Effector memory CD4-positive, alpha-beta T cell (primary cell): ENCODE results near the gene TRHDE.

Experiments used
- DNase-seq, 3 donors: peaks; one replicate each; pipeline ENCODE4 v3.0.0-alpha.2; 2020
- H3K27ac ChIP-seq: 2 replicates; pipeline ENCODE4 v1.7.0; 2013; ENCODE audit warnings: mild to moderate bottlenecking, low read length, moderate library complexity; ENCODE audit not compliant: insufficient read depth, poor library complexity, severe bottlenecking
- H3K27me3 ChIP-seq: replicated peaks from 2 replicates; pipeline ENCODE4 v1.7.0; 2013; ENCODE audit warnings: mild to moderate bottlenecking, low read length; ENCODE audit not compliant: insufficient read depth, control insufficient read depth, poor library complexity, severe bottlenecking
- H3K36me3 ChIP-seq: 2 replicates; pipeline ENCODE4 v1.7.0; 2013; ENCODE audit warnings: mild to moderate bottlenecking, low read length, moderate library complexity; ENCODE audit not compliant: control insufficient read depth, insufficient read depth
- H3K4me1 ChIP-seq: 2 replicates; pipeline ENCODE4 v1.7.0; 2013; ENCODE audit warnings: low read length, mild to moderate bottlenecking; ENCODE audit not compliant: control insufficient read depth, insufficient read depth, poor library complexity, severe bottlenecking
- H3K4me3 ChIP-seq: 2 replicates; pipeline ENCODE4 v1.7.0; 2013; ENCODE audit warnings: low read length, low read depth, mild to moderate bottlenecking; ENCODE audit not compliant: insufficient read depth, poor library complexity, severe bottlenecking
- H3K9me3 ChIP-seq: 2 replicates; pipeline ENCODE4 v1.7.0; 2013; ENCODE audit warnings: mild to moderate bottlenecking, low read length, moderate library complexity; ENCODE audit not compliant: control insufficient read depth

The TRHDE gene

DNA sequence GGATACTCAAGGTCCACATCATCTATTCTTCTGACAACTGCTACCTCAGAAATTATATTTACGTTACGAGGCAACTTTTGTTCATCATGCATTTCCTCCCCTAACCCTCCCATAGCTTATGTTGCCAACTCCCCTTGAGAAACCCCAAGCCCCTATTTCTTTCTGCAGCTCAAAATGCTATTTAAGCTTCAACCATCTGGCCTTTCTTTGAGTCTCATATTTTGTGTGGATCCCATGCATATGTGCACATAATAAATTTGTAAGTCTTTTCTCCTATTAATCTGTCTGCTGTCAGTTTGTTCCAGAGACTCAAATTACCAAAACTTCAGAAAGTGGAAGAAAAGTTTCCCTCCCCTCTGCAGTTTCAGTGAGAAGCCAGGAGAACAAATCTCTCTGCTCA lies 444.1 kb downstream of the TRHDE start:
- Histone ChIP-seq H3K4me1 (no peaks in the 10 kb centered on the region), H3K9me3 (no peaks in the 10 kb centered on the region), H3K4me3 (no peak overlapping the region), H3K27me3 (no peaks in the 10 kb centered on the region), H3K36me3 (no peaks in the 10 kb centered on the region), H3K27ac (no peak overlapping the region)
- no peak for DNase-seq

GRCh38 chr12:72717036-72717435 lies 444.9 kb downstream of the TRHDE start:
- H3K27me3 ChIP-seq = no peaks in the 10 kb centered on the region
- H3K36me3 ChIP-seq = no peaks in the 10 kb centered on the region
- no peak overlapping the region for H3K4me3 ChIP-seq
- H3K27ac ChIP-seq = no peak overlapping the region
- no peak for DNase-seq
- no peaks in the 10 kb centered on the region for H3K4me1 ChIP-seq
- no peaks in the 10 kb centered on the region for H3K9me3 ChIP-seq
